ENCODE results near the gene FMNL2.
"Not testable (repeated sequence)": the region's sequence is repeated elsewhere in the genome, so short reads cannot be mapped to it uniquely, and the experiment has no call there.

Gene FMNL2

GRCh38 chr2:152474523-152474922 lies 139.5 kb downstream of the FMNL2 start:
- not testable (repeated sequence) for DNase-seq

GRCh38 chr2:152475982-152476381 lies 141.0 kb downstream of the FMNL2 start:
- DNase-seq = no peak

- no peak for DNase-seq
Observed at GRCh38 chr2:152477347-152478092, 142.5 kb downstream of the FMNL2 start.

GRCh38 chr2:152479282-152479681 lies 144.3 kb downstream of the FMNL2 start:
- no peak for DNase-seq

GRCh38 chr2:152480821-152481399 lies 145.9 kb downstream of the FMNL2 start:
- no peak for DNase-seq

GRCh38 chr2:152481881-152482583 lies 147.1 kb downstream of the FMNL2 start:
- no peak for DNase-seq

GRCh38 chr2:152483276-152484063 lies 148.5 kb downstream of the FMNL2 start:
- DNase-seq = no peak

GRCh38 chr2:152485954-152486736 lies 151.2 kb downstream of the FMNL2 start:
- DNase-seq = no peak

- DNase-seq = no peak
Observed at GRCh38 chr2:152486737-152487400, 151.9 kb downstream of the FMNL2 start.

- DNase-seq = no peak
Observed at GRCh38 chr2:152488075-152488474, 153.1 kb downstream of the FMNL2 start.

GRCh38 chr2:152489364-152489763 lies 154.4 kb downstream of the FMNL2 start:
- DNase-seq = no peak

GRCh38 chr2:152490686-152491455 lies 155.9 kb downstream of the FMNL2 start:
- DNase-seq = no peak

GRCh38 chr2:152492131-152492530 lies 157.2 kb downstream of the FMNL2 start:
- no peak for DNase-seq

GRCh38 chr2:152492911-152493310 lies 157.9 kb downstream of the FMNL2 start:
- no peak for DNase-seq

- no peak for DNase-seq
Observed at GRCh38 chr2:152493417-152493816, 158.4 kb downstream of the FMNL2 start.

GRCh38 chr2:152493945-152494528 lies 159.1 kb downstream of the FMNL2 start:
- no peak for DNase-seq

GRCh38 chr2:152496371-152496770 lies 161.4 kb downstream of the FMNL2 start:
- DNase-seq = no peak

GRCh38 chr2:152497481-152498052 lies 162.6 kb downstream of the FMNL2 start:
- DNase-seq = no peak

- DNase-seq = no peak
Observed at GRCh38 chr2:152499331-152499816, 164.4 kb downstream of the FMNL2 start.

Data from activated CD4-positive, alpha-beta T cell treated with anti-CD3 and anti-CD28 coated beads, Interleukin-2, amount 50 U/mL, for 4 hours (primary cell).